HG02870 (cell line): ENCODE data around the gene SYDE1.

Experiments used
- ATAC-seq: cut with Tn5 transposase; IDR thresholded peaks from one replicate; pipeline ENCODE4 v1.9.1; 2021; ENCODE audit warnings: mild to moderate bottlenecking, moderate library complexity; ENCODE audit not compliant: unreplicated experiment

The SYDE1 gene

GRCh38 chr19:15108845-15109767, 1.9 kb downstream of the SYDE1 start:
- ATAC-seq: no peak

DNA sequence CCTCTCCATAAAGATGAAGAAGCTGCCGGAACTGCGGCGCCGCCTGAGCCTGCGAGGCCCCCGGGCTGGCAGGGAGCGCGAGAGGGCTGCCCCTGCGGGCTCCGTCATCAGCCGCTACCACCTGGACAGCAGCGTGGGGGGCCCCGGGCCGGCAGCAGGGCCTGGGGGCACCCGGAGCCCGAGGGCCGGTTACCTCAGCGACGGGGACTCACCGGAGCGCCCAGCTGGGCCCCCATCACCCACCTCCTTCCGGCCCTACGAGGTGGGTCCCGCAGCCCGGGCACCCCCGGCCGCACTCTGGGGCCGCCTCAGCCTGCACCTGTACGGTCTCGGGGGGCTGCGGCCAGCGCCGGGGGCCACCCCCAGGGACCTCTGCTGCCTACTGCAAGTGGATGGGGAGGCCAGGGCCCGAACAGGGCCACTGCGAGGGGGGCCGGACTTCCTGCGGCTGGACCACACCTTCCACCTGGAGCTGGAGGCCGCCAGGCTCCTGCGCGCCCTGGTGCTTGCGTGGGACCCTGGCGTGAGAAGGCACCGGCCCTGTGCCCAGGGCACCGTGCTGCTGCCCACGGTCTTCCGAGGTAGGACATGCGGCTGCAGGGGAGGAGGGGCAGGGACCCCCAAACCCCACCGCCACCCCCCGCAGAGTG, 2.7 kb downstream of the SYDE1 start:
- no peak for ATAC-seq

DNA sequence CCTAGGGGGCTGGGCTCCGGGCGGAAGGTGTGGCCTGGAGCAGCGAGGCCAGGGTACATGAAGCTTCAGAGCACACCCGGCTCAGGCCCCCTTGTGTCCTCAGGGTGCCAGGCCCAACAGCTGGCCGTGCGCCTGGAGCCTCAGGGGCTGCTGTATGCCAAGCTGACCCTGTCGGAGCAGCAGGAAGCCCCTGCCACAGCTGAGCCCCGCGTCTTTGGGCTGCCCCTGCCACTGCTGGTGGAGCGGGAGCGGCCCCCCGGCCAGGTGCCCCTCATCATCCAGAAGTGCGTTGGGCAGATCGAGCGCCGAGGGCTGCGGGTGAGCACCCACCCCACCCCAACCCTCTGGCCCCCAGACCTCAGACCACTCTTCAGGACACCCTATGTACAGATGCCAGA, 3.2 kb downstream of the SYDE1 start:
- ATAC-seq: no peak

DNA sequence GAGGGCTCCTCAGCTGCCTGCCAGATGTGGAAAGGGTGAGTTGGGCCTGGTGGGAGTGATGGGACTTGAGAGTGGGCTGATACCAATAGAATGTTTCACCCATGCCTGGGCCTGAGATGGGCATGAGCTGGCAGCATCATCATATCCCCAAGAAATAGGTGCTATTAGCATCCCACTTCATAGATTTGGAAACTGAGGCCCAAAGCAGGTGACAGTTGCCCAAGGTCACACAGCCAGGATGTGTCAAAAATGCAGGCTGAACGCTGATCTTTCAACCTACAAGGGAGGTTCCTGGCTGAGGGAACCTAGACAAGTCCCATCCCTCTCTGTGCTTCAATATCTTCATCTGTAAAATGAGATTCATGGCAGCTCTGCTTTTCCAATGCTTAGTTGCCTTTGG, 4.6 kb downstream of the SYDE1 start:
- no peak for ATAC-seq

- ATAC-seq: no peak
Measured at GRCh38 chr19:15112385-15112784, 5.2 kb downstream of the SYDE1 start.

- no peak for ATAC-seq
Measured at GRCh38 chr19:15113245-15114152, 6.3 kb downstream of the SYDE1 start.

- ATAC-seq: no peak
Measured at GRCh38 chr19:15114153-15114540, 6.9 kb downstream of the SYDE1 start.

DNA sequence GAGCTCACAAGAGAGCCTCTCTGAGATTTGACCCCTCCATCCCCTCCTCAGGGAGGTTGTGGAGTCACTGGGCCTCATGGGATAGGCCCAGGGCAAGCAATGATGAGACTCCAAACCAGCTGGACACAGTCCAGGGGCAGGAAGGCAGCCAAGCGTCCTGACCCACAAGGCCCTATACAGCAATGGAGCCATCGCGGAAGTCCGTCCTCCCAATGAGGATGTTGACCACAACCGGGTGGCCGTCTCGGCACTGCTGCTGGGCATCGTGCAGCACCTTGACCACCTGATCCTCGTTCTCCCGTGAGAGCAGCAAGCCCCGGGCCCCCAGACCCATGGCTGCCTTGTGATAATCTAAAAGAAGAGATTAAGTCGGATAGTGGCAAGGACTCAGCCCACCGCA, 7.9 kb downstream of the SYDE1 start:
- no peak for ATAC-seq

DNA sequence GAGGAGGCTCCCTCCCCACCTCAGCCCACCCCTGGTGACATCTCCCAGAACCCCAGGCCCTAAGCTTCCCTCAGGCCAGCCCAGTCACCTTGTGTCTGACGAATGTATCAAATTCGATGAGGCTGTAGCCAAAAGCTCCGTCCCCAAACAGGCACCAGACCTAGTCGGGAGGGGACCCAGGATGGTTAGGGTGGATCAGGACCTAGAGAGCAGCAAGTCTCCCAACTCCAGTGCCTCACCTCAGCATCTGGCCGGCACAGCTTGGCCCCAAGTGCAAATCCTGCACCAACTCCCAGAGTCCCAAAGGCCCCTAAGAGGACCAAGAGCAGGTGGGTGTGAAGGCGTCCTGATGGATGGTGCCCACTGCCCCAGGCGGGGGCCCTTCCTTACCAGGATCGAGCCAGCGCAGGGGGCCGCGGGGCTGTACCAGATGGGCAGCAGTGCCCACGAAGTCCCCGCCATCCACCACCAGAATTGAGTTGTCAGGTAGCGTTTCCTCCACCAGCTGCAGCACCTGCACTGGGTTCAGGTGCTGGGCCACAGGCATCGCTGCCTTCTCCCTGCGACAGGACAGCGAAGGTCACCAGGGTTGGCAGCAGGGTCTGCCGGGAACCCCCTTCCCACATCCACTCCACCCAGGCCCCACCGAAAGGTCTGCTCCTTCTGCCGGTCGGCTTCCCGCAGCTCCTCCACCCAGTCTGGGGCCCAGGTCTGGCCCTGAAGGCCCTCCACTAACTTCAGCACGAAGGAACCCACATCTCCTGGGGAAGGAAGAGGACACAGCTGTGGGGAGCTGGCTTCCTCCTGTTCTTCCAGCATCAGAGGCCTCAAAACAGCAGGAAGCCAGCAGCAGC, 8.8 kb downstream of the SYDE1 start:
- no peak for ATAC-seq

GRCh38 chr19:15116856-15117255, 9.7 kb downstream of the SYDE1 start:
- no peak for ATAC-seq

DNA sequence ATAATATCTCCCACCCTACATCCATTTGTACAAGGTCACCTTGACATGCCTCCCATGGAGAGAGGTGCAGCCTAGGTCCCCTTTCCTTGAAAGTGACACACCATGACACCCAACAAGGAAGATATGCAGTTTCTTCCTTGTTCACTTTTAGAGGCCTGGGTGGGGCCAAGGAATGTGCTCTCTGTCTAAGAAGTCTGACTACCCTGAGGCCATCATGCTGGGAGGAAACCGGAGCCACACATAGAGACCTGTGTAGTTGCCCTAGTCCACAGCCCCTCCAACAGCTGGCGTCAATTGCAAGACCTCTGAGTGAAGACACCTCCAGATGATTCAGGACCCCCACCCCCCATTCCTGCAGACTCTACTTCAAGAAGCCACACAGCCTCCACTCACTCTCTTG, 11.0 kb downstream of the SYDE1 start:
- no peak for ATAC-seq

DNA sequence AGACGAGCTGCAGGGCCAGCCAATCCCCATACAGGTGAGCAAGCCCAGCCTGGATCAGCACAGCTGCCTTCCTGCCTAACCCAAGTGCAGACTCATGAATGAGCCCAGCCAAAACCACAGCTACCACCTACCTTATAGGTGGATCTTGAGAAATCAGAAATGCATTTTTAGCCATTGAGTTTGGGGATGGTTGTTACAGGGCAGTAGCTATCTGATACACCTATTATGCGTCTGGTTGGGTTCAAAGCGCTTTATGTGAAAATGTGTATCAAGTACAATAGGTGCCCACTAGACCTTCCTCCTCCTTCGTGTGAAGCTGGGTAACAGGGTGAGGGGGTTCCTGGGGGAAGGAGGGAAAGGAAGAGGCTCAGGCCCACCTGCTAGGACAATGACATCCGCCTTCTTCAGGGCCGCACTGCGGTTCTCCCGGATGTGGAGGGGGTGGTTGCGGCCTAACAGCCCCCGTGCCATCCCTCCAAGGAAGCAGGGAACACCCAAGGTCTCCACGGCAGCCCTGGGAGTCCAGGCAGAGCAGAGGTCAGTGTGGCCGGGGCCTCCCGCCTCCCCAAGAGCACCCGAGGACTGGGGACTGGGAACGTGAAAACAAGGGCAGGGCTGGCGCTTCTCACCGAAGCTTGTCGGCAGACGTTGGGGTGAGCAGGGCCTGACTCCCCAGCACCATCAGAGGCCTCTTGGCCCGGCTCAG, 11.7 kb downstream of the SYDE1 start:
- no peak for ATAC-seq

DNA sequence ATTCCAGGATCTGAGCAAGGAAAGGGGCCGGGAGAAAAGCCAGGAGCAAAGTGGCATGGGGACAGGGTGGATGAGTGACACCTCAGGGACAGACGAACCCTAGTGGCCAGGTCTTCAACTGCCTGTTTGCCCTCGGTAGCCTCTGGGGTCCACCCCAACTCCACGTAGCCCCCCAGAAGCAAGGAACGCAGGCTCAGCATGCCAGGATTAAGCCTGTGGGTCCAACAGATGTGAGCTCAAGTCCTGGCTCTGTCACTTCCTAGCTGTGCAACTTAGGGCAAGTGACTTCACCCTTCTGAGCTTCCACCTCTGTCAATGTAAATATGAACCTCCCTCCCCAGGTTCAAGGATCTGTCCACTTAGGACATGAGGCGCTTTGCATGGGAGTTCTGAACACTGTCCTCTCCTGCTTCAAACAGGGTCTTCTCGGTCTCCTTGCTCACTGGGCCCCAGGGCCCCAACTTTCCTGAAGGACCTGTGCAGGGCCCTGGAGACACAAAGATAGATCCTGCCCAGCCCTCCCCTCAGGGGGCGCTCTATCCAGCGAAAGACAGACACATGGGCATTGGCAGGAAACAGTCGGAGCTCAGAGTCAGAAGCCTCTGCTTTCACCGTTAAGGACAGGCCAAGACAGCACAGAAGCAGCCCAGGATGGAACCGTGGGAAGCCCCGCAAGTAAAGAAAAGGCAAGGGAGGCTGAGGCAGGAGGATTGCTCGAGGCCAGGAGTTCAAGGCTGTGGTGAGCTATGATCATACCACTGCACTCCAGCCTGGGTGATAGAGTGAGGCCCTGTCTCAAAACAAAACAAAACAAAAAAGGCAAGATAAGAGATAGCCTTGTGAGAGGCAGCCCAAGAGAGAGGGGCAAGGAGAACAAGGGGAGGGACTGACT, 13.2 kb downstream of the SYDE1 start:
- ATAC-seq: no peak

- ATAC-seq: no peak
Measured at GRCh38 chr19:15122331-15123030, 15.3 kb downstream of the SYDE1 start.

DNA sequence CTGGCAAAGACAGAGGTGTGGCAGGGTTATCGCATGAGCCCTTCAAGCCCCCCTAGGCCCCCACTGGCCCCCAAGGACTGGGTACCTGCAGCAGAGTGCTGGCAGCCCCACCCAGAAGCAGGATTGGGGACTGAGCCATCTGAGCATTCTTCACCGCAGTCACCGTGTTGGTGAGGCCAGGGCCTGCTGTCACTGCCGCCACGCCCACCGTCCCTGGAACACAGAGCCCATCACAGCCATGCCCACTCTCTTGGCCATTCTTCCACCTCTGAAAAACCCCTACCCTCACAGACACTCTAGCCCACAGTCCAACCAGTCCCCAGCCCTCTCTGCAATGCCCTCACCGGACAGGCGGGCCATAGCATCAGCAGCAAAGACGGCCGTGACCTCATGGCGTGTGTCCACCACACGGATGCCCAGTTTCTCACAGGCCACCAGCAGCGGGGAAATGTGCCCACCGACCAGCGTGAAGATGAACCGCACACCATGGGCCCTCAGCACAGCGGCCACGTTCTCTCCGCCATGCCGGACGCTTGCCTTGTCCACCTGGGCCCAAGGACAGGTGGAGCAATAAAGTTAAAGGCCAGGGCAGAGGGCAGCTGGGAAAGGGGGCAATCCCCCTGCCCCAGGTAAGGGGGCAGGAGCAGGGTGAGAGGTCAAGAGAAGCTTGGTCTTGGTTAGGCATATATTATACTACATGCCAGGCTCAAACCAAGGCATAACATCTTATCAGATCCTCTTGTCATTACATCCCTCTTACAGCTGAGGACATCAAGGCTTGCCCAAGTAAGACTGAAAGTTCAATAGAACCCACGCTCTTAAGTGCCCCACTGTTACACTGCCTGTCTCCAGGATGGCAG, 16.1 kb downstream of the SYDE1 start:
- no peak for ATAC-seq

DNA sequence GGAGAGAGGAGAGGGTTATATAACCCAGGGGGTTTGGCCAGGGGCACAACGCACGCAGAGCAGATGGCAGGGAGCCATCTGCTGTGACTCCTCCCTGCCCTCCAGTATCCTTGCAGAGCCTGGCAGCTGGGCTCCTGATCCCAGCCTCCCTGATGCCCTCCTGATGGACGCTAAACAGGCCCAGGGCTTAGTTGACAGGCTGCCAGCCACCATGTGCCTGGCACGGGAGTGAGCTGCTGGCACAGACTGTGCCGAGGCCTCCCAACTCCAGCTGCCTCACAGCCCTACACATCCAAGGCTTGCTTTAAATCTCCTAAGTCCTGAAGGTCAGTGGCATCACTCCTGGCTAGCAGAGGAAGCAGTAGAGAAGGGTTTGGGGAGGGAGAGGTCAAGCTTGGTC, 16.7 kb downstream of the SYDE1 start:
- no peak for ATAC-seq

GRCh38 chr19:15124572-15125231, 17.5 kb downstream of the SYDE1 start:
- ATAC-seq: no peak
